Endothelial cell of umbilical vein (primary cell): ENCODE measurements around the gene HNRNPU. TPM values are rescaled to one million over a fixed set of nuclear protein-coding genes. Genes with fewer than 3 reads are reported as not detected.

ENCODE experiments used
- BruUV-seq: library from RNA; stranded (reverse); fragments of 400-500 nt; replicated peaks from 2 replicates; lab custom pipeline; 2021; lab: Mats Ljungman, UMichigan
- CTCF ChIA-PET: fragments of 300-600, 350-600 bp; sonication (Branson Sonifier 250); formaldehyde crosslinking; loops from one replicate; lab custom pipeline; 2021; ENCODE audit warnings: antibody characterized with exemption, inconsistent platforms; lab: Charles Lee
- POLR2A ChIA-PET: fragments of 300-600, 350-600 bp; sonication (Branson Sonifier 250); formaldehyde crosslinking; loops from one replicate; lab custom pipeline; 2021; ENCODE audit warnings: antibody characterized with exemption, inconsistent platforms; lab: Charles Lee
- DNase-seq: peaks from one replicate; pipeline ENCODE4 v3.0.0-alpha.2; 2011; ENCODE audit warnings: low read depth, low spot score
- FAIRE-seq: peaks from 2 replicates; lab custom pipeline; 2011; peaks lifted over from hg19 to GRCh38; lab: Jason Lieb, UNC
- H2AFZ ChIP-seq: 2 replicates; pipeline ENCODE4 v1.6.0; 2012; ENCODE audit warnings: low read depth, low read length, control low read depth, inconsistent platforms
- H3K27ac ChIP-seq: 2 replicates; pipeline ENCODE4 v1.5.1; 2011; ENCODE audit warnings: low read depth, mild to moderate bottlenecking, control low read depth, low read length, moderate library complexity; ENCODE audit not compliant: insufficient read depth
- H3K27me3 ChIP-seq, 2 experiments: 2 replicates each; pipeline versions ENCODE4 v1.6.0 to v1.6.1; 2011; ENCODE audit warnings: low read length in 2 of 2, mixed read lengths in 1 of 2; ENCODE audit not compliant: control insufficient read depth in 2 of 2, insufficient read depth in 2 of 2
- H3K36me3 ChIP-seq, 2 experiments: 2 replicates in 1 of 2; 3 replicates in 1 of 2; pipeline ENCODE4 v1.5.1; 2011; ENCODE audit warnings: low read length in 2 of 2, mild to moderate bottlenecking in 1 of 2, moderate library complexity in 1 of 2; ENCODE audit not compliant: control insufficient read depth in 2 of 2, insufficient read depth in 2 of 2; ENCODE audit errors: extremely low read depth in 1 of 2
- H3K4me1 ChIP-seq: 3 replicates; pipeline ENCODE4 v1.5.1; 2011; ENCODE audit warnings: mild to moderate bottlenecking, low read length; ENCODE audit not compliant: control insufficient read depth, insufficient read depth; ENCODE audit errors: extremely low read depth
- H3K4me2 ChIP-seq: 2 replicates; pipeline ENCODE4 v1.6.1; 2011; ENCODE audit warnings: low read length, control low read depth, mixed read lengths; ENCODE audit not compliant: insufficient read depth
- H3K4me3 ChIP-seq, 3 experiments: fragments of 200-600 bp in 1 of 3; sonication (generic), shearing (Covaris generic) in 1 of 3; replicated peaks in 1 of 3; 2 replicates each; pipeline ENCODE4 v1.5.1; 2011 to 2016; ENCODE audit warnings: control low read depth in 3 of 3, low read length in 3 of 3, mild to moderate bottlenecking in 2 of 3, inconsistent platforms in 1 of 3, low read depth in 1 of 3, moderate library complexity in 1 of 3; ENCODE audit not compliant: insufficient read depth in 1 of 3
- H3K79me2 ChIP-seq: 2 replicates; pipeline ENCODE4 v1.6.0; 2012; ENCODE audit warnings: low read length, inconsistent platforms; ENCODE audit not compliant: control insufficient read depth, insufficient read depth
- H3K9ac ChIP-seq: replicated peaks from 2 replicates; pipeline ENCODE3; 2011; ENCODE audit warnings: low read length, control low read depth; ENCODE audit not compliant: insufficient read depth; ENCODE audit errors: extremely low read depth
- H3K9me1 ChIP-seq: replicated peaks from 3 replicates; pipeline ENCODE4 v1.6.0; 2011; ENCODE audit warnings: mild to moderate bottlenecking, low read length; ENCODE audit not compliant: control insufficient read depth, insufficient read depth; ENCODE audit errors: extremely low read depth
- H3K9me3 ChIP-seq: replicated peaks from 2 replicates; pipeline ENCODE4 v1.5.1; 2012; ENCODE audit warnings: low read length, inconsistent platforms; ENCODE audit not compliant: control insufficient read depth, insufficient read depth
- H4K20me1 ChIP-seq: replicated peaks from 2 replicates; pipeline ENCODE3; 2011; ENCODE audit warnings: mild to moderate bottlenecking, low read length; ENCODE audit not compliant: control insufficient read depth, insufficient read depth; ENCODE audit errors: extremely low read depth
- CTCF ChIP-seq, 2 donors: IDR thresholded peaks; 1 replicate in 1 of 2; 2 replicates in 1 of 2; pipeline ENCODE4 v1.5.1; 2011; ENCODE audit warnings: low read length in 2 of 2, mild to moderate bottlenecking in 2 of 2, moderate library complexity in 2 of 2, control low read depth in 1 of 2, inconsistent platforms in 1 of 2, low read depth in 1 of 2; ENCODE audit not compliant: insufficient read depth in 1 of 2; ENCODE audit errors: extremely low read depth in 1 of 2
- EZH2 ChIP-seq: IDR thresholded peaks from 2 replicates; pipeline ENCODE4 v1.6.1; 2012; ENCODE audit warnings: borderline replicate concordance, low read depth, mild to moderate bottlenecking, moderate library complexity, low read length, inconsistent platforms; ENCODE audit not compliant: severe bottlenecking
- FOS ChIP-seq: IDR thresholded peaks from 2 replicates; pipeline ENCODE4 v1.6.1; 2011; ENCODE audit warnings: mild to moderate bottlenecking, low read length, moderate library complexity, borderline replicate concordance; ENCODE audit not compliant: insufficient read depth
- GATA2 ChIP-seq: IDR thresholded peaks from 2 replicates; pipeline ENCODE4 v1.7.0; 2011; ENCODE audit warnings: low read depth, mild to moderate bottlenecking, moderate library complexity, mixed read lengths, low read length; ENCODE audit not compliant: insufficient read length, insufficient read depth
- JUN ChIP-seq: IDR thresholded peaks from 2 replicates; pipeline ENCODE4 v1.6.1; 2011; ENCODE audit warnings: borderline replicate concordance, low read depth; ENCODE audit not compliant: insufficient read length, insufficient read depth
- MAX ChIP-seq: IDR thresholded peaks from 2 replicates; pipeline ENCODE4 v1.6.1; 2011; ENCODE audit not compliant: insufficient read depth, insufficient read length
- MYC ChIP-seq: IDR thresholded peaks from one replicate; pipeline ENCODE4 v1.6.1; 2011; ENCODE audit warnings: mild to moderate bottlenecking, low read depth, low read length
- POLR2A ChIP-seq: IDR thresholded peaks from 2 replicates; pipeline ENCODE4 v1.6.1; 2012; ENCODE audit warnings: low read depth, mild to moderate bottlenecking, control low read depth, low read length
- POLR2AphosphoS5 ChIP-seq: IDR thresholded peaks from 2 replicates; pipeline ENCODE4 v1.6.1; 2012; ENCODE audit warnings: low read depth, mild to moderate bottlenecking, control low read depth, low read length, moderate library complexity; ENCODE audit not compliant: insufficient read depth
- dilution Hi-C: fragments of 300-500 bp; cut with MboI; formaldehyde crosslinking; loops from one replicate; pipeline ENCODE4 v1.15.0; 2019; ENCODE audit warnings: low sequenced_read_pairs; ENCODE audit not compliant: extremely low pct_ligation_motif_present
- intact Hi-C: fragments of 100-400 bp; cut with micrococcal nuclease; formaldehyde crosslinking; loops from one replicate; pipeline ENCODE4 v1.10.0; 2022
- polyA plus RNA-seq, 4 experiments: library from polyadenylated mRNA; depleted of rRNA in 3 of 4; stranded (reverse) in 3 of 4; unstranded in 1 of 4; fragments of >200 nt; gene quantifications; 2 replicates each; pipeline versions ENCODE4 v1.2.1 to v1.2.3, GENCODE V29; 2011 to 2012; ENCODE audit warnings: missing spikeins in 1 of 4
- total RNA-seq: library from RNA; stranded (reverse); gene quantifications from 2 replicates; pipeline ENCODE4 v1.2.3, GENCODE V29; 2021

The HNRNPU gene
- total and polyA plus RNA-seq, 2 donors (not counting 3 experiments of a cell fraction or from before 2014, with no cell fraction given), result 68.7 to 417 TPM

- CTCF ChIA-PET, result interaction anchor here (1.1 to 5.6 kb wide), 6 partner anchors 11 to 240 kb away, joined by 3 to 131 read pairs (median 15); partner anchors contain the start of gene COX20
- H3K9me1 ChIP-seq, result no peaks in the 10 kb centered on the region
- no peak overlapping the region for H2AFZ ChIP-seq
- H4K20me1 ChIP-seq, result no peaks in the 10 kb centered on the region
- no peaks in the 10 kb centered on the region for H3K27me3 ChIP-seq
- H3K9me3 ChIP-seq, result no peaks in the 10 kb centered on the region
- H3K9ac ChIP-seq, result no peak overlapping the region
- intact Hi-C loops, result no loop called here
- H3K4me3 ChIP-seq, result no peak overlapping the region
- no peaks in the 10 kb centered on the region for H3K36me3 ChIP-seq
- BruUV-seq, result no TSS peak
- H3K4me2 ChIP-seq, result no peak overlapping the region
- H3K27ac ChIP-seq, result no peak overlapping the region
- no peak for TF ChIP-seq EZH2
- no peak for TF ChIP-seq MAX
- TF ChIP-seq POLR2AphosphoS5, result no peak
- TF ChIP-seq GATA2, result no peak
- no peak for TF ChIP-seq MYC
- no peak for TF ChIP-seq POLR2A
- TF ChIP-seq CTCF (IDR thresholded peaks at IDR 0.05; ENCODE audit: extremely low read depth in 1 of 2, insufficient read depth in 1 of 2, low read depth in 1 of 2, low read length in 2 of 2), result no peak
- TF ChIP-seq FOS, result no peak
- no peak for TF ChIP-seq JUN
- H3K79me2 ChIP-seq, result no peaks in the 10 kb centered on the region
- no peaks in the 10 kb centered on the region for H3K4me1 ChIP-seq
- FAIRE-seq (no peak), DNase-seq (no peak)
- dilution Hi-C loops, result no loop called here
- POLR2A ChIA-PET, result no interaction called here
Observed at GRCh38 chr1:244802556-244803239, 61.6 kb downstream of the HNRNPU start.
